ENCODE measurements around the gene AP1B1. TPM values are rescaled to one million over a fixed set of nuclear protein-coding genes. Genes with fewer than 3 reads are reported as not detected.

AP1B1 gene
- total and polyA plus RNA-seq, 2 of the 4 experiments (the other 2 are of a cell fraction), result 55.7 to 70.8 TPM

GRCh38 chr22:29353860-29354259 lies 34.5 kb downstream of the AP1B1 start:
- H3K9ac ChIP-seq (ENCODE audit: low read depth, low read length), result no peak overlapping the region
- no peak overlapping the region for H3K27ac ChIP-seq (ENCODE audit: insufficient read depth, low read length)
- no peak overlapping the region for H3K23ac ChIP-seq (ENCODE audit: low read depth, low read length)
- no peak overlapping the region for H4K5ac ChIP-seq (ENCODE audit: low read depth, low read length)
- no peak overlapping the region for H3K4me2 ChIP-seq (ENCODE audit: low read depth, low read length)
- ChIA-PET POLR2A (ENCODE audit: unreplicated experiment) (no interaction called here), CTCF (no interaction called here)
- H3K9me3 ChIP-seq (ENCODE audit: control insufficient read depth, insufficient read depth, low read length), result no peaks in the 10 kb centered on the region
- no peak for ATAC-seq (ENCODE audit: low read depth)
- H4K91ac ChIP-seq (ENCODE audit: insufficient read depth, low read depth, low read length), result no peak overlapping the region
- H2BK20ac ChIP-seq (ENCODE audit: low read depth, low read length), result no peak overlapping the region
- H3K9me1 ChIP-seq (ENCODE audit: insufficient read depth, low read length), result peaks cover 3% of the 10 kb centered on the region; the same call in 1 of the 2 replicates
- no peak overlapping the region for H3K18ac ChIP-seq (ENCODE audit: low read depth, low read length)
- dilution Hi-C loops (cut with HindIII; ENCODE audit: low sequenced_read_pairs, unreplicated experiment), result no loop called here
- H2AK5ac ChIP-seq (ENCODE audit: low read depth, low read length), result no peak overlapping the region
- in situ Hi-C loops (cut with MboI; ENCODE audit: low sequenced_read_pairs), result no loop called here
- DNase-seq, result no peak
- H4K8ac ChIP-seq (ENCODE audit: low read depth in 2 of 2, low read length in 2 of 2), result no peak overlapping the region
- TF ChIP-seq RCOR1 (IDR thresholded peaks at IDR 0.05; ENCODE audit: insufficient replicate concordance, low read length) (no peak), MAZ (IDR thresholded peaks at IDR 0.05; ENCODE audit: borderline replicate concordance, low read depth, low read length) (no peak), SMC3 (IDR thresholded peaks at IDR 0.05; ENCODE audit: low read depth, low read length) (no peak), USF2 (IDR thresholded peaks at IDR 0.05; ENCODE audit: low read depth, low read length) (no peak), FOS (IDR thresholded peaks at IDR 0.05; ENCODE audit: low read depth, low read length) (no peak), BHLHE40 (IDR thresholded peaks at IDR 0.05; ENCODE audit: low read depth, low read length) (no peak), ELK1 (IDR thresholded peaks at IDR 0.05; ENCODE audit: borderline replicate concordance, low read depth, low read length) (no peak), CHD1 (IDR thresholded peaks at IDR 0.05; ENCODE audit: low read depth, low read length) (no peak), CTCF (conservative IDR thresholded peaks at IDR 0.05; ENCODE audit: low read depth, low read length) (no peak), RFX5 (IDR thresholded peaks at IDR 0.05; ENCODE audit: low read depth, low read length) (no peak), NFE2L2 (IDR thresholded peaks at IDR 0.05; ENCODE audit: low read depth, low read length) (no peak), RAD21 (IDR thresholded peaks at IDR 0.05; ENCODE audit: low read length) (no peak), MXI1 (IDR thresholded peaks at IDR 0.05; ENCODE audit: borderline replicate concordance, low read depth, low read length) (no peak), MAFK (IDR thresholded peaks at IDR 0.05; ENCODE audit: low read depth, low read length) (no peak), POLR2A (IDR thresholded peaks at IDR 0.05; ENCODE audit: low read depth, low read length) (no peak), CEBPB (IDR thresholded peaks at IDR 0.05; ENCODE audit: low read depth, low read length) (no peak)
- 98% methylated on average over 7 of the region's 8 CpGs; no CpG with 5 or more reads in 1 of the 2 experiments for WGBS, 2 experiments (ENCODE audit: extremely low coverage in 2 of 2, insufficient read length in 1 of 2)
- H3K36me3 ChIP-seq (ENCODE audit: control insufficient read depth, insufficient read depth, low read length), result peaks cover 75% of the 10 kb centered on the region
- H3K4me1 ChIP-seq (ENCODE audit: control insufficient read depth, insufficient read depth, low read length), result no peaks in the 10 kb centered on the region
- no peak overlapping the region for H2BK120ac ChIP-seq (ENCODE audit: low read depth, low read length)
- H3K79me1 ChIP-seq (ENCODE audit: low read depth in 1 of 2, low read length in 2 of 2), result no peaks in the 10 kb centered on the region
- no TSS peak for BruUV-seq (replicated peaks)
- intact Hi-C loops (cut with micrococcal nuclease), result no loop called here
- H3K4me3 ChIP-seq (ENCODE audit: insufficient read depth, low read depth, low read length), result no peak overlapping the region
- H3K56ac ChIP-seq (ENCODE audit: extremely low read depth, insufficient read depth, low read length), result no peak overlapping the region
- H3K4ac ChIP-seq (ENCODE audit: low read depth, low read length), result no peak overlapping the region
- H3K14ac ChIP-seq (replicated peaks; ENCODE audit: low read depth, low read length), result no peak overlapping the region
- no peak overlapping the region for H2BK15ac ChIP-seq (ENCODE audit: low read depth, low read length)
- no peak overlapping the region for H2AFZ ChIP-seq (replicated peaks; ENCODE audit: low read length, poor library complexity)
- H2BK5ac ChIP-seq (ENCODE audit: low read depth, low read length, poor library complexity, severe bottlenecking), result no peak overlapping the region
- no peaks in the 10 kb centered on the region for H4K20me1 ChIP-seq (ENCODE audit: insufficient read depth, low read length)
- H2AK9ac ChIP-seq (replicated peaks; ENCODE audit: low read depth, low read length, poor library complexity), result no peak overlapping the region
- H3K27me3 ChIP-seq (ENCODE audit: control insufficient read depth, insufficient read depth, low read length), result no peaks in the 10 kb centered on the region

Data from IMR-90 (cell line).